ENCODE data around the gene CYP27B1. TPM values are rescaled to one million over a fixed set of nuclear protein-coding genes. Genes with fewer than 3 reads are reported as not detected.
"Not testable (repeated sequence)": the region's sequence is repeated elsewhere in the genome, so short reads cannot be mapped to it uniquely, and the experiment has no call there.

CYP27B1 gene
- total RNA-seq, 1 donor from 2014 or later, result not detected

DNA sequence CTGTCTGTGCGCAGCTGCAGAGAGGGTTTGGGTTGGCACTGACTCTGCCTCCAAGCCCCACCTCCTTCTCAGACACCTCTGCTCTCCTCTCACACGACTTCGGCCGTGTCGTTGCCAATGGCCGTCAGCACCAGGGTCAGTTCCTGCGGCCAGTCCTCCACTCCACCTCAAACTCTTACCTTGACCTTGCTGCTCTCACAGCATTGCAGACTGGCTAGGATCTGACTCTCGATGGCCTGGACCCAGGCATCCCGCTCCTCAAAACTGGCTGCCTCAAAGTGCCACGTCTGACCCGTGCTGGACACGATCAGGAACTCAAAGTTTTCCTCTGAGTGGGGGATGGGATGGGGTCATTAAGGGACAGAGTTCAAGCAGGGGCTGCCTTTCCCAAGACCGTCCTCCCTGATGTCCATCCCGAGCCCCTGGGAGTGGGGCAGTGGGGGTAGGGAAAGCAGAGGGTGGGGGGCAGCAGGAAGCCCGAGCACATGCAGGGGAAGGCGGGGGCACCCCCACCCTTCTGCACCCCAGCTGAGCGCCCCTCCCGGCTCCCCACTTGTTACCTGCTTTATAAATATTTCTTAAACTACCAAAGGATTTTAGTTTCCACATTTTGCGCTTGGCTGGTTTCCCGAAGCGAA lies 39.0 kb downstream of the CYP27B1 start:
- ATAC-seq (ENCODE audit: poor library complexity) (no peak), DNase-seq (peak; percentile 42)
- intact Hi-C loops (cut with DNase I), result no loop called here

DNA sequence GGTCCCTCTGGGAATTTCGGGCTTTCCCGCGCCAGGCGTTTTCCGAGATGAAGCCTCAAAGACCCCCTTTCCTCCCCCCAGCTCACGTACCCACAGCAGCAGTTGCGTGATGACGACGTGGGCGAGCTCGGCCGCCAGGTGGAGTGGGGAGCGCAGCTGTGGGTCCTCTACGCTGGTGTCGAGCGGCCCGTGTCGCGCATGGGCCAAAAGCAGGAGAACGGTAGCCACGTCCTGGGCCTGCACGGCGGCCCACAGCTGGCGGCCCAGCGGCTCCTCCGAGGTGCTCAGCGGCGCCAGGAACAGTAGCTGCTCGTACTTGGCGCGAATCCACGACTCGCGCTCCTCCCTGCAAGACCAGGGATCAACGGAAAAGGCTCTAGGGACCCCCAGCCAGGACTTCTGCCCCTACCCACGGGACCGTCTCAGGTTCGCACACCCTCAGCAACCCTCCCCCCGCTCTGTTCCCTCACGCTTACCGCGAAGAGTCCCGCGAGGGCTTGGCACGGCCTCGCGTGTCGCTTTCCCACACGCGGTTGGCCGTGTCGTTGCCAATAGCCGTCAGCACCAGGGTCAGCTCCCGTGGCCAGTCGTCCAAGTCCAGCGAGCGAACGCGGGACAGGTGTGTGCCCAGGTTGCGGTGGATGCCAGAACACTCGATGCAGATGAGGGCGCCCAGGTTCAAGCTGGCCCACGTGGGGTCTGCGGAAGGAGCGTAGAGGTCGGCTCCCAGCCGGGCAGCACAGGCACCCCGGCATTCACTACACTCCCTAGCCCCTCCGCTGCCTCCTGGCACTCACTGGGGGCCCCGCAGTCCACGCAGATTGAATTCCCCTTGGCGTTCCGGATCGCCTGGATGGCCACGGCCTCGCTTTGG lies 39.8 kb downstream of the CYP27B1 start:
- intact Hi-C loops (cut with DNase I), result no loop called here
- DNase-seq (peak; percentile 74), ATAC-seq (ENCODE audit: poor library complexity) (peak; percentile 59)

DNA sequence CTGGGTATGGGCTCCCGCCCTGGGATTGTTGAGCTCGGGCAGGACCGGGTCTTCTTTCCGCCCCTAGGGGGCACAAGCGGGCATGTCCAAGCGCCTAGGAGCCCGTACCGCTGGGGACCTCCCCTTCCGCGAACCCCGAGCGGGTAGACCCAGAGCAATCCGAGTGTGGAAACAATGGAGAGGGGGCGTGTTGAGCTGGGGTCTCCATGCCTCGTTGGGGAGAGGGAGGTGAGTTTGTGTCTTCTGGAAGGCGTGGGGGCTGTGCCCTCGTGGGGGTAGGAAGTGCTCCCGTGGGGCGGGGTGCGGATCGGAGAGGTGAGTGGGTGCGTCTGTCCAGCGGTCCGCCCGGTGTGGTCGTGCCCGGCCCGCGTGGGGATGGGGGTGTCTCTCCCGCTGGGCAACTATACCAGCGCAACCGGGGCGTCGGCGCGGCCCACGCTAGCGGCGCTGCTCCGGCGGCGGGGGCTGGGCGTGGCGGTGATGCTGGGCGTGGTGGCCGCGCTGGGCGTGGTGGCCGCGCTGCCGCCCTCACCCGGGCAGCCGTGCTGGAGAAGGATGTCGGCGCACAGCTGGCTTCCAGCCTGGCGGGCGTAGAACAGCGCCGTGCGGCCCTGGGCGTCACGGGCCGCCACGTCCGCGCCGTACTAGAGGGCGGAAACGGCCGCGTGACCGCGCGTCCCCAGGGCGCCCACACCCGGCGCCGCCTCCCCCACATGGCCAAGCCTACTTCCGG lies 40.6 kb downstream of the CYP27B1 start:
- DNase-seq (peak; percentile 85), ATAC-seq (ENCODE audit: poor library complexity) (peak; percentile 77)
- intact Hi-C loops (cut with DNase I), result no loop called here

DNA sequence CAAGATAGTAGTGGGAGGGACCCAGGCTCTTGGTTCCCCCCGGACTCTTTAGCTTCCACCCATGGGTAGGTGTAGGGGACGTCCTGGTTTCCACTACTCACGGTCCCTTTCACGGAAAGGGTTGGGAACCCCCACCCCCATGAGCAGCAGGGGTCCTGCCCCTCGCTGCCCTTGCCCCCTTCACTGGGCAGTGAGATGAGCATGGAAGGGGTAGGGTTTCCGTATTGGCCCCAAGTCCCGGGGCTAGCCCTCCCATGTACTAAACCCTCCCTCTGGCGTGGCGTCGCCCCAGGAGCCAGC lies 41.1 kb downstream of the CYP27B1 start:
- intact Hi-C loops (cut with DNase I), result no loop called here
- DNase-seq, result no peak
- no peak for ATAC-seq (ENCODE audit: poor library complexity)

DNA sequence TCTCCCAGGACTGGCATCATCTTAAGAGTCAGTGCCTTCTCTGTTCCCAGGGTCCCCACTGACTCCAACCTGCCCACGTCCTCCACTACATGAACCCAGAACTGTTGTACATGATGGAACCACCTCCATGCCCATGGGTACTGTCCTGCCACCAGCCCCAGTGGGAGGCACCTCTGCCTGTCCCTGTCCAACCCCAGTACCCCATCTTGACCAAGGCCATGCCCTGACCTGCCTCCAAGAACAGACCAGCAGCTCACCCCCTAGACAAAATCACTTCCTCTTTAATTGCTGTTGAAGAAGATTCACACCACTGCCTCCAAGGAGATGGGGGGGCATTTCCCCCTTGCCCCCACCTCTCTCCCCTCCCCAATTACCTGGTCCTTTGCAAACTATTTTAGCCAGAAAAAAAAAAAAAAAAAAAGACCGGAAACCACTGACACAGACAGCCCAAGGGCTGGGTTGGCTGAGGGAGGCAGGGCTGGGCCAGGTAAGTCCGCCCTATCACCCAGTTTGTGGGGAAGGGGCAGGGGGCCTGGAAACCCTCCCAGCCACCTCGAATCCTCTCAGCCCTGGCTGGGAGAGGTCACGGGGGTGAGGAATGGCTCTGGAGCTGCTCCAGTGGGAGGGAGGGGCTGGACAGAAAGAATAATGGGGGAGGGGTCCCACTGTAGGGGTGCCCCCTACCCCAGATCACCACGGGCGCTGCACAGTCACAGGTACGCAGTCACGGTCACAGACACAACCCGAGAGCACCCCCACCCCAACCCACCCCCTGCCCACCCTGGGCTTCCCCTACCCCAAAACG lies 41.7 kb downstream of the CYP27B1 start:
- DNase-seq (no peak), ATAC-seq (ENCODE audit: poor library complexity) (no peak)
- intact Hi-C loops (cut with DNase I), result no loop called here

DNA sequence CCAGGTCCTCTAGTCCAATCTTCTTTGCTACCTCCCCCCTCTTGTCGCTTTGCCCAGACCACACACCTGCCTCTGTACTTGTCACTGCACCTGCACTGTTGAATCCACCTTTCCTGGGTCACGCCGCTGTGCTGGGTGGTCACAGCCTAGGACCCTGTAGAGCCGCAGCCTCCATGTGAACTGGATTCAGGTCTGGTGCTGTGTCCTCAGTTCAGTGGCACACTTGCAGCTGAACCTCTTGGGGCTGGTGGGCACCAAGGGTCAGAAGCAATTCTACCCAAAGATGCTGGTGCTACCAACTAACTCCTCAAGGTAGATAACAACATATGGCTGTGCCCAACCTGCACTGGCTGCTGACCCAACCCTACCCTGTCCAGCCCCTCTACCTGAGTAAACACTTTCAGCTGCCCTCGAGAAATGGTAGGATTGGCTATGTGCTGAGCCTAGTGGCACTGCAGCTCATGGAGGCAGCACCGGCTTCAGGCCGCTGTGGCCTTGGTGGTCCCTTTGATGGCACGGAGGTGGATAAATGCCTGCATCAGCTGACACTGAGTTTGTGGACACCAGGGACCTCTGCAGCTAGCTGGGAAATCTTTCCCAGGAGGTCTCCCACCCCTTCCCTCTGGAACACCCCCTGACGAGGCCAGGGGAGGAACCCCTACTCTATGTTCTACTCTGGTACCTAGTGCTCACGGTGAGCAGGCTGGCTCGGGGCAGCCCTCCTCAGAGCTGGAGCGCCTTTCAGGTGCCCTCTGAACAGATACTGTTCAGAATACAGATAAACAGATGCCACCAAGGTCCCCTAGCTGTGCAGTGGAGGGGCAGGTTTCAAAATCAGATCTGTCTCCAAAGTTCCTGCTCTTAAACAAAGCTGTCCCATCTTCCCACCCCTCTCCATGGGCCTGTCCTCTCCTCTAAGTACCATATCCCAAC lies 42.6 kb downstream of the CYP27B1 start:
- intact Hi-C loops (cut with DNase I), result no loop called here
- ATAC-seq (ENCODE audit: poor library complexity), result no peak
- no peak for DNase-seq

DNA sequence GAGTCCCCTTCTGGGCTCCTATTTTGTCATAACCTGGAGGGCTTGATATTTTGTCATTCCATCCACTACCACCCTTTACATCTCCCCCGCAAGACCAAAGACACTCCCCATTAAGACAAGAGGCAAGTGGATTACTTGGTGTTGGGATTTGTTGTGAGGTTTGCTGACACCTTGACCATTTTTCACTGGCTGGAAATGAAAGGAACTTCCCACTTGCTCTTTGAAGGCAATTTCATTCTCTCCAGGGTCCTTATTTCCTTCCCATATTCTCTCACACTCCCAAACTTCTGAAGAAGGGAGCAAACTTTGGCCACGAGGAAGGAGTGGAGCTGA lies 43.3 kb downstream of the CYP27B1 start:
- no peak for ATAC-seq (ENCODE audit: poor library complexity)

DNA sequence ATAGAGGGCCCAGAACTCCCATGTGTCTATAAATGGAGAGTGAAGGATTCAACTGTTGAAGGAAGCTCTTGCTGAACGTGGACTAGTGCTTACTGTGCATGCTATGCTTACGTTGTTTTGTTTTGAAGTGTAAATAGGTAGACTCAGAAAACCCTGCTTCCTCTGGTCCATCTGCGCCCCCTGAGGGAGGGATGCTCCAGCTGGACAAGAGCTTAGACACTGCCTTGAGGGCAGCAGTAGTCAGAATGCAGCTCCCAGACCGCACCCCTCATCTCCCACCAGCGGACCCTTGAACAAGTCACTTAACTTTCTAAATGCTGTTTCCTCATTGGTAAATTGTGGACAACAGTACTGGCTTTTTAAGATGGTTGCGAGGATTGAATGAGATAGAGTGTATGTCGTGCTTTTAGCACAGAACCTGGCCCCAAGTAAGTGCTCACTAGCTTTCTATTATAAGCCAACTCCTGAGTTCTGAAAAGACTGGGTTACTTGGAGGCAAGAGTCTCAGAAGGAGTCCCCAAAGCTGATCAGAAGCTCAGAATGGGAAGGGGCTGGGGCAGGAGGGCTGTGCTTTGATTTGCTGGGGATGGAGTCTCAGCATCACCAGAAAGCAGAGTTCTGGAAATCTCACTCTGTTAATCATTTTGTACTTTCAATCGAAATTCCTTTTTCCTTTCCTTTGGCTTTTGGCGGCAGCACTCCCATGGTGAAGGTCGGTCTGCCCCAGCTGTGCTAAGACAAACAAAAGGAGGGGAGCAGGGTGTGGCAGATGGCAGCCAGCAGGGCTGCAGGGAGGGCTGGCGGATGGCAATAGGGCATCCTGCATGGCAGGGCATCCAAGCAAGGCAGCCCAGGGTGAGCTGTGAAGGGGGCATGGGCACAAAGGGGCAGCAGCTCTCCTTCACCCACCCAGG lies 43.9 kb downstream of the CYP27B1 start:
- ATAC-seq (ENCODE audit: poor library complexity) (no peak), DNase-seq (no peak)
- intact Hi-C loops (cut with DNase I), result no loop called here

More for the DNA sequence above, 43.3 kb downstream of the CYP27B1 start:
- intact Hi-C loops (cut with DNase I), result no loop called here
- no peak for DNase-seq

DNA sequence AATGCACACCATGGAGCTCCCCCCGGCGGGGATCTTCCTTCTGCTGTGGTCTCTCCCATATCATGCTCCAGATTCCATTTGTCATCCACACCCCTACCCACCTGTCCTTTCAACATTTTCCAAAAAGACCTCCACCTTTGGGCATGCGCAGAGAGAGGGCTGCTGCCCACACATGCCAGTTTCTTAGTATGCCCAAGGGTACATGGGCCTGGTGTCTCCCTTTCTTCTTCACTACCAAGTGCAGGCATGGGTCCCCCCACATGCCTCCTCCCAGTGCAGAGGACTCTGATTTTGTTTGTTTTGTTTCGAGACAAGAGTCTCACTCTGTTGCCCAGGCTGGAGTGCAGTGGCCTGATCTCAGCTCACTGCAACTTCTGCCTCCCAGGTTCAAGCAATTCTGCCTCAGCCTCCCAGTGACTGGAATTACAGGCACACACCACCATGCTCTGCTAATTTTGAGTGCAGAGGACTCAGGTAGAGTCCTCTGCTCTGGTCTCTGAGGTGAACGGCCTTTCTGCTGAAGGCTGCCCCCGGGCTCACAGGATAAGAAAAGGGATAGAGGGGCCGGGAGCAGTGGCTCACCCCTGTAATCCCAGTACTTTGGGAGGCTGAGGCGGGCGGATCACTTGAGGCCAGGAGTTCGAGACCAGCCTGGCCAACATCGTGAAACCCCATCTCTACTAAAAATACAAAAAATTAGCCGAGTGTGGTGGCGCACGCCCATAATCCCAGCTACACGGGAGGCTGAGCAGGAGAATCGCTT lies 44.9 kb downstream of the CYP27B1 start:
- intact Hi-C loops (cut with DNase I); DNase-seq; ATAC-seq (ENCODE audit: poor library complexity): not testable (repeated sequence)

DNA sequence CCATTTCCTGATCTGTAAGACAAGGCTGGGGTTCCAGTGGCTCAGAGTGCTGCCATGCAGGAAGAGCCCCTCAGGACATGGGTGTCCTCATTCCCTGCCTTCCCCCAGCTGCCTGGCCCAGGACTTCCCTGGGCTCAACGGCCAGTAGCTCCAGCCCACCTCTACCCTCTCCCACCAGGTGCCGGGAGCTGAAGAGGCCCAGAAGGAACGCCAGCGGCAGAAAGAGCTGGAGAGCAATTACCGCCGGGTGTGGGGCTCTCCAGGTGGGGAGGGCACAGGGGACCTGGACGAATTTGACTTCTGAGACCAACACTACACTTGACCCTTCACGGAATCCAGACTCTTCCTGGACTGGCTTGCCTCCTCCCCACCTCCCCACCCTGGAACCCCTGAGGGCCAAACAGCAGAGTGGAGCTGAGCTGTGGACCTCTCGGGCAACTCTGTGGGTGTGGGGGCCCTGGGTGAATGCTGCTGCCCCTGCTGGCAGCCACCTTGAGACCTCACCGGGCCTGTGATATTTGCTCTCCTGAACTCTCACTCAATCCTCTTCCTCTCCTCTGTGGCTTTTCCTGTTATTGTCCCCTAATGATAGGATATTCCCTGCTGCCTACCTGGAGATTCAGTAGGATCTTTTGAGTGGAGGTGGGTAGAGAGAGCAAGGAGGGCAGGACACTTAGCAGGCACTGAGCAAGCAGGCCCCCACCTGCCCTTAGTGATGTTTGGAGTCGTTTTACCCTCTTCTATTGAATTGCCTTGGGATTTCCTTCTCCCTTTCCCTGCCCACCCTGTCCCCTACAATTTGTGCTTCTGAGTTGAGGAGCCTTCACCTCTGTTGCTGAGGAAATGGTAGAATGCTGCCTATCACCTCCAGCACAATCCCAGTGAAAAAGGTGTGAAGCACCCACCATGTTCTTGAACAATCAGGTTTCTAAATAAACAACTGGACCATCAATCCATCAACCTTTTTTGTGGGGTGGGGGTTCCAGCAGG lies 46.0 kb downstream of the CYP27B1 start:
- DNase-seq, result no peak
- intact Hi-C loops (cut with DNase I), result no loop called here
- no peak for ATAC-seq (ENCODE audit: poor library complexity)

DNA sequence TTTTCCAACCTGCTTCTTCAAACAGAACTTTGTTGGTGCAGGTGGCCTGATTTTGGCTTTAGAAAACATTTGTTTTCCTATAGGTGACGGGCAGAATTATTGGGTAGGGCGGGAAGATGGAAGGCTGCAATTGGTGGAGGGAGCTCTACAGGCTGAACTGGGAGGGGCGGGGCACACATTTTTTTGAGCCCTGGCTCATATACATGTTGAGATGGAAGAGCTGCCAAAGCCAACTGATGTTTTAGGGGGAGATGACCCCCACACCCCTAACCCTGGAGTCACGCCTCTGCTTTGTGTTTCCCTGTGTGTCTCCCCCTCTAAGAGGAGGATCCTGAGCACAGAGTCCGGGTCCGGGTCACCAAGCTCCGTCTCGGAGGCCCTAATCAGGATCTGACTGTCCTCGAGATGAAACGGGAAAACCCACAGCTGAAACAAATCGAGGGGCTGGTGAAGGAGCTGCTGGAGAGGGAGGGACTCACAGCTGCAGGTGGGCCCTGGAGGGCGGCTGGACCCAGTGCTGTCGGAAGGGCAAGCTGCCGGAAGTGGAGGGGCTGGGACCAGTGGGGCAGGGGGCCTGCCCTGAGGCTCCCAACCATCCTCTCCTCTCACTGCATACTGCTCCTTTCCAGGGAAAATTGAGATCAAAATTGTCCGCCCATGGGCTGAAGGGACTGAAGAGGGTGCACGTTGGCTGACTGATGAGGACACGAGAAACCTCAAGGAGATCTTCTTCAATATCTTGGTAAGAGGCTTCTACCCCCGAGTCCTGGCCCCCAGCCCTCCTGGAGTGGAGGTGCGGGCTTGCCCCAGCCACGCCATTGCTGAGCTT lies 46.9 kb downstream of the CYP27B1 start:
- ATAC-seq (ENCODE audit: poor library complexity) (no peak), DNase-seq (no peak)
- intact Hi-C loops (cut with DNase I), result no loop called here

DNA sequence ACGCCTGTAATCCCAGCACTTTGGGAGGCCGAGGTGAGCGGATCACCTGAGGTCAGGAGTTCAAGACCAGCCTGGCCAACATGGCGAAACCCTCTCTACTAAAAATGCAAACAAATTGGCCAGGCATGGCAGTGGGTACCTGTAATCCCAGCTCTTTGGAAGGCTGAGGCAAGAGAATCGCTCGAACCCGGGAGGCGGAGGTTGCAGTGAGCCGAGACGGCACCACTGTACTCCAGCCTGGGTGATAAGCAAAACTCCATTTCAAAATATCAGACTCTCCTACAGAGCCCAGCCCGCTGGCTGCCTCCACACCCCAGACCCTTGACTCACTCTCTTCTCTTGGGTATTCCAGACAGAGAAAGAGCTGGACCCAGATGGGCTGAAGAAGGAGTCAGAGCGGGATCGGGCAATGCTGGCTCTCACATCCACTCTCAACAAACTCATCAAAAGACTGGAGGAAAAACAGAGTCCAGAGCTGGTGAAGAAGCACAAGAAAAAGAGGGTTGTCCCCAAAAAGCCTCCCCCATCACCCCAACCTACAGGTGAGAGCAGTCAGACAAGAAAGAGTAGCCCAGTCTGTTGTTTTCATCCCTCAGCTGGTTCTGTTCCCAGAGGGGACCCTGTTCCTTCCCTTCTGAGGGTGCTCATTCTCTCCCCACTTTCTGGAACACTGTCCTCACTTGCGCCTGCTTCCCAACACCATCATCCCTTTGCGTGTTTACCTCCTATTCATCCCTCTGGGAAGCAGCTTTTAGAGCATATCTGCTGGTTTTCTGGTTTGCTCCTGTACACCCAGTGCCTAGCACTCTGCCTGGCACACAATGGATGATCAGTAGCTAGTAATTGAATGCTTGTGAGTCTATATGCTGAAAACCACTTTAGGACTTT lies 48.0 kb downstream of the CYP27B1 start:
- ATAC-seq (ENCODE audit: poor library complexity) (no peak), DNase-seq (no peak)
- intact Hi-C loops (cut with DNase I), result no loop called here

DNA sequence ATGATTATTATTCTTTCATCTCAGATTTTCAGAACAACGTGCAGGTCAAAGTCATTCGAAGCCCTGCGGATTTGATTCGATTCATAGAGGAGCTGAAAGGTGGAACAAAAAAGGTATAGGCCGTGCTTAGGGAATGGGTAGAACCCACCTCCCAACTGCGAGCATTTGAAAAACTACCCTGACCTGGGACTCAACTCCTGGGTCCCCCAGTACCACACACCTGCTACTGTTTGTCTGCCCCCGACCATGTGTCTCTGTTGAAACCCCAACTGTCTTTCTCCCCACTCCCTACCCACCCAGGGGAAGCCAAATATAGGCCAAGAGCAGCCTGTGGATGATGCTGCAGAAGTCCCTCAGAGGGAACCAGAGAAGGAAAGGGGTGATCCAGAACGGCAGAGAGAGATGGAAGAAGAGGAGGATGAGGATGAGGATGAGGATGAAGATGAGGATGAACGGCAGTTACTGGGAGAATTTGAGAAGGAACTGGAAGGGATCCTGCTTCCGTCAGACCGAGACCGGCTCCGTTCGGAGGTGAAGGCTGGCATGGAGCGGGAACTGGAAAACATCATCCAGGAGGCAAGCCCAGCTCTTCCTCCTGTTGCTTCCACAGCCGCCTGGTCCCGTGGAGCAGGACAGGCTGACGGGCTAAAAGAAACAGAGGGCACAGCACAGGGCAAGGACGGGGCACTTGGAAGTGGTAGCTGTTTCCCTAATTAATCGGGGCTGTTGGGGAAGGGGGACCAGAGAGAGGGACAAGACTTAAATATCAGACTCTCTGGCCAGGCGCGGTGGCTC lies 48.8 kb downstream of the CYP27B1 start:
- ATAC-seq (ENCODE audit: poor library complexity), result no peak
- intact Hi-C loops (cut with DNase I), result no loop called here

More for the DNA sequence above, 48.8 kb downstream of the CYP27B1 start:
- DNase-seq, result no peak
